Hepatocyte (in vitro differentiated cells): ENCODE results near the gene KCNJ3. TPM values are rescaled to one million over a fixed set of nuclear protein-coding genes. Genes with fewer than 3 reads are reported as not detected.

ENCODE experiments used
- DNase-seq: peaks from one replicate; pipeline ENCODE4 v3.0.0-alpha.2; 2016; ENCODE audit warnings: low spot score
- H2AFZ ChIP-seq: fragments of 200-600 bp; sonication (generic); 2 replicates; pipeline ENCODE4 v1.6.0; 2016; ENCODE audit warnings: antibody characterized with exemption, mild to moderate bottlenecking
- H3K27ac ChIP-seq: fragments of 200-600 bp; sonication (generic); 2 replicates; pipeline ENCODE4 v1.5.1; 2016; ENCODE audit warnings: mild to moderate bottlenecking
- H3K27me3 ChIP-seq: fragments of 200-600 bp; sonication (generic); 2 replicates; pipeline ENCODE4 v1.6.1; 2016
- H3K36me3 ChIP-seq: fragments of 200-600 bp; sonication (generic); replicated peaks from 2 replicates; pipeline ENCODE4 v1.5.1; 2016; ENCODE audit warnings: low read depth; ENCODE audit not compliant: insufficient read depth
- H3K4me1 ChIP-seq: fragments of 200-600 bp; sonication (generic); 2 replicates; pipeline ENCODE4 v1.5.1; 2016; ENCODE audit warnings: mild to moderate bottlenecking, moderate library complexity; ENCODE audit not compliant: insufficient read depth
- H3K4me2 ChIP-seq: fragments of 200-600 bp; sonication (generic); 2 replicates; pipeline ENCODE4 v1.6.0; 2016
- H3K4me3 ChIP-seq: fragments of 200-600 bp; sonication (generic); 2 replicates; pipeline ENCODE4 v1.5.1; 2016; ENCODE audit warnings: mild to moderate bottlenecking
- H3K79me2 ChIP-seq: fragments of 200-600 bp; sonication (generic); 2 replicates; pipeline ENCODE4 v1.6.0; 2017; ENCODE audit warnings: mild to moderate bottlenecking
- H3K9me2 ChIP-seq: fragments of 200-600 bp; sonication (generic); replicated peaks from 2 replicates; pipeline ENCODE4 v1.6.0; 2017; ENCODE audit warnings: mild to moderate bottlenecking; ENCODE audit not compliant: insufficient read depth
- H3K9me3 ChIP-seq: fragments of 200-600 bp; sonication (generic); 2 replicates; pipeline ENCODE4 v1.5.1; 2016; ENCODE audit warnings: low read depth, mild to moderate bottlenecking
- H4K20me1 ChIP-seq: fragments of 200-600 bp; sonication (generic); 2 replicates; pipeline ENCODE4 v1.6.0; 2016; ENCODE audit warnings: mild to moderate bottlenecking; ENCODE audit not compliant: insufficient read depth, poor library complexity, severe bottlenecking
- CTCF ChIP-seq: fragments of 200-600 bp; sonication (generic); IDR thresholded peaks from 2 replicates; pipeline ENCODE4 v1.5.1; 2016; ENCODE audit warnings: antibody characterized with exemption, mild to moderate bottlenecking; ENCODE audit not compliant: poor library complexity
- EZH2 ChIP-seq: fragments of 200-600 bp; sonication (generic); IDR thresholded peaks from 2 replicates; pipeline ENCODE4 v1.6.1; 2016; ENCODE audit warnings: antibody characterized with exemption, mild to moderate bottlenecking, borderline replicate concordance
- EZH2phosphoT487 ChIP-seq: fragments of 200-600 bp; sonication (generic); IDR thresholded peaks from one replicate; pipeline ENCODE4 v1.6.1; 2018; ENCODE audit warnings: antibody characterized with exemption, mild to moderate bottlenecking, low read depth, moderate library complexity; ENCODE audit not compliant: unreplicated experiment, severe bottlenecking
- WGBS: methylation state at CpG from one replicate; pipeline ENCODE4 v1.1.6; 2016; ENCODE audit warnings: low lambda C conversion rate; ENCODE audit errors: missing lambda C conversion rate; 5-methylcytosine and 5-hydroxymethylcytosine counted together
- polyA plus RNA-seq: library from polyadenylated mRNA; unstranded; fragments of >200 nt; fragmentation: Nextera tagmentation; extraction: Ambion mirVana; gene quantifications from 2 replicates; pipeline ENCODE4 v1.2.1, GENCODE V29; 2016
- total RNA-seq: library from RNA; depleted of rRNA; stranded (reverse); fragments of >200 nt; gene quantifications from 2 replicates; pipeline ENCODE4 v1.2.3, GENCODE V29; 2014

Gene KCNJ3
- total and polyA plus RNA-seq, 2 experiments from 2014 or later = 0.04 to 3.0 TPM

GRCh38 chr2:154762638-154763037, 64.1 kb downstream of the KCNJ3 start:
- no peak for DNase-seq
- H3K4me1 ChIP-seq = no peaks in the 10 kb centered on the region
- H3K4me3 ChIP-seq = no peak overlapping the region
- WGBS = 65% methylated on average over 2 of the region's 2 CpGs
- H2AFZ ChIP-seq = no peak overlapping the region
- no peaks in the 10 kb centered on the region for H3K36me3 ChIP-seq
- no peaks in the 10 kb centered on the region for H3K79me2 ChIP-seq
- no peaks in the 10 kb centered on the region for H3K9me2 ChIP-seq
- no peak overlapping the region for H3K27ac ChIP-seq
- no peaks in the 10 kb centered on the region for H3K27me3 ChIP-seq
- no peak overlapping the region for H3K4me2 ChIP-seq
- no peaks in the 10 kb centered on the region for H4K20me1 ChIP-seq
- TF ChIP-seq CTCF = no peak
- no peak for TF ChIP-seq EZH2
- TF ChIP-seq EZH2phosphoT487 = no peak
- H3K9me3 ChIP-seq = no peaks in the 10 kb centered on the region

GRCh38 chr2:154771664-154772284, 73.3 kb downstream of the KCNJ3 start:
- TF ChIP-seq CTCF = no peak
- no peak for TF ChIP-seq EZH2
- TF ChIP-seq EZH2phosphoT487 = no peak
- 91% methylated on average over 4 of the region's 4 CpGs for WGBS
- Histone ChIP-seq H3K9me3 (no peaks in the 10 kb centered on the region), H3K4me2 (no peak overlapping the region), H3K36me3 (no peaks in the 10 kb centered on the region), H3K79me2 (no peaks in the 10 kb centered on the region), H3K4me1 (no peaks in the 10 kb centered on the region), H3K4me3 (no peak overlapping the region), H3K27ac (no peak overlapping the region), H3K9me2 (no peaks in the 10 kb centered on the region), H3K27me3 (no peaks in the 10 kb centered on the region), H2AFZ (no peak overlapping the region), H4K20me1 (no peaks in the 10 kb centered on the region)
- DNase-seq = no peak

- no peaks in the 10 kb centered on the region for H3K9me2 ChIP-seq
Observed at GRCh38 chr2:154776825-154777224, 78.3 kb downstream of the KCNJ3 start.

More at GRCh38 chr2:154776825-154777224, 78.3 kb downstream of the KCNJ3 start:
- no peaks in the 10 kb centered on the region for H3K27me3 ChIP-seq
- no peak overlapping the region for H3K27ac ChIP-seq
- H3K9me3 ChIP-seq = no peaks in the 10 kb centered on the region
- no peaks in the 10 kb centered on the region for H3K4me1 ChIP-seq
- H4K20me1 ChIP-seq = no peaks in the 10 kb centered on the region
- no peaks in the 10 kb centered on the region for H3K79me2 ChIP-seq
- H3K4me2 ChIP-seq = no peak overlapping the region
- TF ChIP-seq EZH2 = no peak
- no peak for TF ChIP-seq CTCF
- no peak for TF ChIP-seq EZH2phosphoT487
- no peak overlapping the region for H3K4me3 ChIP-seq
- no peak for DNase-seq
- 78% methylated on average over 4 of the region's 4 CpGs for WGBS
- no peak overlapping the region for H2AFZ ChIP-seq
- H3K36me3 ChIP-seq = no peaks in the 10 kb centered on the region
